Measurements from ENCODE around the gene FAM20C.

- TF ChIP-seq POLR2A (IDR thresholded peaks at IDR 0.05) (no peak), CTCF (IDR thresholded peaks at IDR 0.05) (no peak), EP300 (IDR thresholded peaks at IDR 0.05) (no peak)
These were observed 49.1 kb upstream of the FAM20C start for GRCh38 chr7:143145-143751.
